Thyroid gland (tissue), 4 donors: ENCODE measurements around the gene KRT12.

Experiments
- CTCF ChIP-seq, 6 experiments: fragments of 200-600 bp in 3 of 6; fragments of 450-650 bp in 3 of 6; sonication (generic) in 3 of 6; IDR thresholded peaks; one replicate each; pipeline ENCODE4 v1.5.1; 2016 to 2019; ENCODE audit warnings: antibody characterized with exemption in 6 of 6, mild to moderate bottlenecking in 2 of 6, inconsistent platforms in 1 of 6, moderate library complexity in 1 of 6
- POLR2A ChIP-seq, 2 donors: fragments of 450-650 bp; IDR thresholded peaks; one replicate each; pipeline ENCODE4 v1.6.1; 2017; ENCODE audit warnings: antibody characterized with exemption in 2 of 2, mild to moderate bottlenecking in 2 of 2, moderate library complexity in 1 of 2

- TF ChIP-seq CTCF (IDR thresholded peaks at IDR 0.05) (no peak), POLR2A (IDR thresholded peaks at IDR 0.05) (no peak)
These were observed 25.8 kb downstream of the KRT12 start for GRCh38 chr17:40841246-40841645.
